NCI-H526 (cell line): Measurements from ENCODE around the gene SCN1A.
A peak's percentile ranks its signal among the peaks of the same experiment; 100 is the strongest.

Experiments
- DNase-seq, 2 experiments: peaks; one replicate each; lab custom pipeline; 2025; lab: John Stamatoyannopoulos, UW

SCN1A gene

GRCh38 chr2:166081852-166082251 is 46.0 kb downstream of the SCN1A start:
- DNase-seq = no peak

- DNase-seq = no peak
Observed at GRCh38 chr2:166081131-166081632, 46.6 kb downstream of the SCN1A start.

GRCh38 chr2:166074430-166074829 is 53.4 kb downstream of the SCN1A start:
- no peak for DNase-seq

GRCh38 chr2:166074011-166074410 is 53.8 kb downstream of the SCN1A start:
- no peak for DNase-seq

GRCh38 chr2:166070231-166070630 is 57.6 kb downstream of the SCN1A start:
- DNase-seq = no peak

GRCh38 chr2:166068981-166069380 is 58.8 kb downstream of the SCN1A start:
- DNase-seq = no peak

- no peak for DNase-seq
Observed at GRCh38 chr2:166067229-166067628, 60.6 kb downstream of the SCN1A start.

- DNase-seq = no peak
Observed at GRCh38 chr2:166060191-166060590, 67.6 kb downstream of the SCN1A start.

- peak in 1 of 2 experiments; percentile 52 for DNase-seq
Observed at GRCh38 chr2:166057370-166058164, 70.3 kb downstream of the SCN1A start.

GRCh38 chr2:166044853-166045483 is 82.9 kb downstream of the SCN1A start:
- DNase-seq = no peak

GRCh38 chr2:166042768-166043390 is 84.9 kb downstream of the SCN1A start:
- no peak for DNase-seq

- no peak for DNase-seq
Observed at GRCh38 chr2:166042356-166042755, 85.5 kb downstream of the SCN1A start.

GRCh38 chr2:166041613-166042012 is 86.2 kb downstream of the SCN1A start:
- no peak for DNase-seq

GRCh38 chr2:166032361-166032760 is 95.5 kb downstream of the SCN1A start:
- no peak for DNase-seq

- DNase-seq = no peak
Observed at GRCh38 chr2:166031054-166031453, 96.8 kb downstream of the SCN1A start.

GRCh38 chr2:166025313-166025712 is 102.5 kb downstream of the SCN1A start:
- DNase-seq = no peak

GRCh38 chr2:166017208-166017607 is 110.6 kb downstream of the SCN1A start:
- no peak for DNase-seq

GRCh38 chr2:166013878-166014277 is 113.9 kb downstream of the SCN1A start:
- no peak for DNase-seq

- no peak for DNase-seq
Observed at GRCh38 chr2:166011660-166012059, 116.2 kb downstream of the SCN1A start.

- no peak for DNase-seq
Observed at GRCh38 chr2:166000401-166000800, 127.4 kb downstream of the SCN1A start.

GRCh38 chr2:165990846-165991245 is 137.0 kb downstream of the SCN1A start:
- DNase-seq = no peak

- DNase-seq = peak in 1 of 2 experiments; percentile 37
Observed at GRCh38 chr2:165989851-165990250, 138.0 kb downstream of the SCN1A start.

GRCh38 chr2:165985120-165985519 is 142.7 kb downstream of the SCN1A start:
- DNase-seq = no peak
